Measurements from ENCODE around the gene FAM237B.
A peak's percentile ranks its signal among the peaks of the same experiment; 100 is the strongest.

The FAM237B gene

GRCh38 chr7:90290244-90291113 lies 30.6 kb downstream of the FAM237B start:
- no peak for DNase-seq (ENCODE audit: low read depth)
- H3K4me3 ChIP-seq (ENCODE audit: low read depth, low read length): no peak overlapping the region
- TF ChIP-seq CTCF (conservative IDR thresholded peaks at IDR 0.05; ENCODE audit: low read depth, low read length): no peak

GRCh38 chr7:90288154-90288553 lies 33.0 kb downstream of the FAM237B start:
- DNase-seq (ENCODE audit: low read depth): no peak
- TF ChIP-seq CTCF (conservative IDR thresholded peaks at IDR 0.05; ENCODE audit: low read depth, low read length): no peak
- H3K4me3 ChIP-seq (ENCODE audit: low read depth, low read length): no peak overlapping the region

- no peak for TF ChIP-seq CTCF (conservative IDR thresholded peaks at IDR 0.05; ENCODE audit: low read depth, low read length)
- no peak for DNase-seq (ENCODE audit: low read depth)
- no peak overlapping the region for H3K4me3 ChIP-seq (ENCODE audit: low read depth, low read length)
These were observed 44.9 kb downstream of the FAM237B start for GRCh38 chr7:90276033-90276728.

- no peak for TF ChIP-seq CTCF (conservative IDR thresholded peaks at IDR 0.05; ENCODE audit: low read depth, low read length)
- no peak overlapping the region for H3K4me3 ChIP-seq (ENCODE audit: low read depth, low read length)
- no peak for DNase-seq (ENCODE audit: low read depth)
These were observed 46.9 kb downstream of the FAM237B start for GRCh38 chr7:90274161-90274560.

- DNase-seq (ENCODE audit: low read depth): no peak
- H3K4me3 ChIP-seq (ENCODE audit: low read depth, low read length): no peak overlapping the region
- TF ChIP-seq CTCF (conservative IDR thresholded peaks at IDR 0.05; ENCODE audit: low read depth, low read length): no peak
These were observed 48.9 kb downstream of the FAM237B start for GRCh38 chr7:90272242-90272641.

GRCh38 chr7:90271753-90272152 lies 49.4 kb downstream of the FAM237B start:
- DNase-seq (ENCODE audit: low read depth): peak; percentile 69
- no peak for TF ChIP-seq CTCF (conservative IDR thresholded peaks at IDR 0.05; ENCODE audit: low read depth, low read length)
- no peak overlapping the region for H3K4me3 ChIP-seq (ENCODE audit: low read depth, low read length)

All from choroid plexus epithelial cell (primary cell).